K562 (cell line): ENCODE measurements around the gene SND1. TPM values are rescaled to one million over a fixed set of nuclear protein-coding genes. Genes with fewer than 3 reads are reported as not detected.

Source experiments
- ZNF224 ChIP-seq: sonication (generic); formaldehyde crosslinking; IDR thresholded peaks from 2 replicates; pipeline ENCODE4 v1.8.0; 2022; ENCODE audit warnings: mild to moderate bottlenecking, missing genetic modification reagents
- ZNF717 ChIP-seq: fragments of 250-450 bp; sonication (Bioruptor Pico); IDR thresholded peaks from 2 replicates; pipeline ENCODE4 v1.5.0; 2021
- polyA plus RNA-seq, 8 experiments: library from polyadenylated mRNA; depleted of rRNA in 4 of 8; stranded (reverse) in 5 of 8; unstranded in 3 of 8; fragments of >200 nt; fragmentation: Nextera tagmentation in 2 of 8; fragmentation: Illumina TruSeq in 1 of 8; extraction: Ambion mirVana in 2 of 8; extraction: Trizol in 1 of 8; gene quantifications; 2 replicates each; pipeline versions ENCODE4 v1.2.1 to v1.2.3, GENCODE V29; 2011 to 2014; ENCODE audit warnings: inconsistent platforms in 1 of 8, missing spikeins in 1 of 8
- total RNA-seq, 7 experiments: library from RNA; depleted of rRNA in 6 of 7; stranded (reverse); fragments of >200 nt in 6 of 7; fragmentation: Illumina TruSeq in 2 of 7; extraction: Trizol in 2 of 7; gene quantifications; 2 replicates each; pipeline versions ENCODE4 v1.2.1 to v1.2.3, GENCODE V29; 2011 to 2021; ENCODE audit warnings: low replicate concordance in 1 of 7
- TF ChIP-seq, protein P1 (sequence below): fragments of 200-800 bp; sonication (Bioruptor generic); IDR thresholded peaks from 2 replicates; pipeline ENCODE4 v1.6.1; 2016; ENCODE audit warnings: missing genetic modification characterization, missing compliant biosample characterization
- TF ChIP-seq, protein P2 (sequence below): fragments of 450-650 bp; IDR thresholded peaks from 2 replicates; pipeline ENCODE4 v1.6.1; 2018; ENCODE audit warnings: mild to moderate bottlenecking, low read depth; ENCODE audit not compliant: partially characterized antibody
- TF ChIP-seq, protein P3 (sequence below): IDR thresholded peaks from 3 replicates; pipeline ENCODE4 v1.6.1; 2011; ENCODE audit warnings: borderline replicate concordance, mild to moderate bottlenecking; ENCODE audit not compliant: insufficient read length, insufficient read depth

Gene SND1
- total and polyA plus RNA-seq, 9 of the 15 experiments (the other 6 are each of a cell fraction or from before 2014, with no cell fraction given) = 46.5 to 307 (median 191) TPM

GRCh38 chr7:127962589-127963361, 310.8 kb downstream of the SND1 start (continued):
- TF ChIP-seq, protein P1, sequence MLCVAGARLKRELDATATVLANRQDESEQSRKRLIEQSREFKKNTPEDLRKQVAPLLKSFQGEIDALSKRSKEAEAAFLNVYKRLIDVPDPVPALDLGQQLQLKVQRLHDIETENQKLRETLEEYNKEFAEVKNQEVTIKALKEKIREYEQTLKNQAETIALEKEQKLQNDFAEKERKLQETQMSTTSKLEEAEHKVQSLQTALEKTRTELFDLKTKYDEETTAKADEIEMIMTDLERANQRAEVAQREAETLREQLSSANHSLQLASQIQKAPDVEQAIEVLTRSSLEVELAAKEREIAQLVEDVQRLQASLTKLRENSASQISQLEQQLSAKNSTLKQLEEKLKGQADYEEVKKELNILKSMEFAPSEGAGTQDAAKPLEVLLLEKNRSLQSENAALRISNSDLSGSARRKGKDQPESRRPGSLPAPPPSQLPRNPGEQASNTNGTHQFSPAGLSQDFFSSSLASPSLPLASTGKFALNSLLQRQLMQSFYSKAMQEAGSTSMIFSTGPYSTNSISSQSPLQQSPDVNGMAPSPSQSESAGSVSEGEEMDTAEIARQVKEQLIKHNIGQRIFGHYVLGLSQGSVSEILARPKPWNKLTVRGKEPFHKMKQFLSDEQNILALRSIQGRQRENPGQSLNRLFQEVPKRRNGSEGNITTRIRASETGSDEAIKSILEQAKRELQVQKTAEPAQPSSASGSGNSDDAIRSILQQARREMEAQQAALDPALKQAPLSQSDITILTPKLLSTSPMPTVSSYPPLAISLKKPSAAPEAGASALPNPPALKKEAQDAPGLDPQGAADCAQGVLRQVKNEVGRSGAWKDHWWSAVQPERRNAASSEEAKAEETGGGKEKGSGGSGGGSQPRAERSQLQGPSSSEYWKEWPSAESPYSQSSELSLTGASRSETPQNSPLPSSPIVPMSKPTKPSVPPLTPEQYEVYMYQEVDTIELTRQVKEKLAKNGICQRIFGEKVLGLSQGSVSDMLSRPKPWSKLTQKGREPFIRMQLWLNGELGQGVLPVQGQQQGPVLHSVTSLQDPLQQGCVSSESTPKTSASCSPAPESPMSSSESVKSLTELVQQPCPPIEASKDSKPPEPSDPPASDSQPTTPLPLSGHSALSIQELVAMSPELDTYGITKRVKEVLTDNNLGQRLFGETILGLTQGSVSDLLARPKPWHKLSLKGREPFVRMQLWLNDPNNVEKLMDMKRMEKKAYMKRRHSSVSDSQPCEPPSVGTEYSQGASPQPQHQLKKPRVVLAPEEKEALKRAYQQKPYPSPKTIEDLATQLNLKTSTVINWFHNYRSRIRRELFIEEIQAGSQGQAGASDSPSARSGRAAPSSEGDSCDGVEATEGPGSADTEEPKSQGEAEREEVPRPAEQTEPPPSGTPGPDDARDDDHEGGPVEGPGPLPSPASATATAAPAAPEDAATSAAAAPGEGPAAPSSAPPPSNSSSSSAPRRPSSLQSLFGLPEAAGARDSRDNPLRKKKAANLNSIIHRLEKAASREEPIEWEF = no peak
- no peak for TF ChIP-seq ZNF224 (CRISPR knock-in tag)
- no peak for TF ChIP-seq ZNF717
- TF ChIP-seq, protein P2, sequence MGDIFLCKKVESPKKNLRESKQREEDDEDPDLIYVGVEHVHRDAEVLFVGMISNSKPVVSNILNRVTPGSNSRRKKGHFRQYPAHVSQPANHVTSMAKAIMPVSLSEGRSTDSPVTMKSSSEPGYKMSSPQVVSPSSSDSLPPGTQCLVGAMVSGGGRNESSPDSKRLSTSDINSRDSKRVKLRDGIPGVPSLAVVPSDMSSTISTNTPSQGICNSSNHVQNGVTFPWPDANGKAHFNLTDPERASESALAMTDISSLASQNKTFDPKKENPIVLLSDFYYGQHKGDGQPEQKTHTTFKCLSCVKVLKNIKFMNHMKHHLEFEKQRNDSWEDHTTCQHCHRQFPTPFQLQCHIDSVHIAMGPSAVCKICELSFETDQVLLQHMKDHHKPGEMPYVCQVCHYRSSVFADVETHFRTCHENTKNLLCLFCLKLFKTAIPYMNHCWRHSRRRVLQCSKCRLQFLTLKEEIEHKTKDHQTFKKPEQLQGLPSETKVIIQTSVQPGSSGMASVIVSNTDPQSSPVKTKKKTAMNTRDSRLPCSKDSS = no peak
- TF ChIP-seq, protein P3, sequence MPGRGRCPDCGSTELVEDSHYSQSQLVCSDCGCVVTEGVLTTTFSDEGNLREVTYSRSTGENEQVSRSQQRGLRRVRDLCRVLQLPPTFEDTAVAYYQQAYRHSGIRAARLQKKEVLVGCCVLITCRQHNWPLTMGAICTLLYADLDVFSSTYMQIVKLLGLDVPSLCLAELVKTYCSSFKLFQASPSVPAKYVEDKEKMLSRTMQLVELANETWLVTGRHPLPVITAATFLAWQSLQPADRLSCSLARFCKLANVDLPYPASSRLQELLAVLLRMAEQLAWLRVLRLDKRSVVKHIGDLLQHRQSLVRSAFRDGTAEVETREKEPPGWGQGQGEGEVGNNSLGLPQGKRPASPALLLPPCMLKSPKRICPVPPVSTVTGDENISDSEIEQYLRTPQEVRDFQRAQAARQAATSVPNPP = no peak
